ENCODE results near the gene RDX.
"Not testable (repeated sequence)": the region's sequence is repeated elsewhere in the genome, so short reads cannot be mapped to it uniquely, and the experiment has no call there.

The RDX gene

DNA sequence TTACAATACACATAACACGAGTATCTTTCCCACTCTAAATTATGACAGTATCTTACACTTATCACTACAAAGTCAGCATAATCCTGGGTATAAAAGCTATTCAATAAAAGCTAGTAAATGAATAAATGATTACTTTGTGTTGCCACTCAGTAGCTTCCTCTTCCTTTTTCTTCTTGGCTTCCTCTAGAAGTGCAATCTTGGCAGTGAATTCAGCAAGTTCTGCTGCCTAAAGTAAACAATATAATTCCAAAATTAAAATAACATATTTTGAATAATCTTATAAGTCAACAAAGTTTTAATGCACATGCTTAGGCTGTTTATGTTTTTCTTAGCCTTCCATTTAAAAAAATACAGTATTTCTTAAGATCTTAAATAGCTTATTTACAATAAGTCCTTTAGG, 60.4 kb downstream of the RDX start:
- DNase-seq (ENCODE audit: extremely low spot score), result no peak
- ChIA-PET POLR2A (no interaction called here), CTCF (interaction anchor here (0.5 kb wide), 1 partner anchor 752 kb away, joined by 3 read pairs; no protein-coding TSS in a partner anchor)
- TF ChIP-seq FOXM1 (IDR thresholded peaks at IDR 0.05; ENCODE audit: borderline replicate concordance) (no peak), LEF1 (IDR thresholded peaks at IDR 0.05; ENCODE audit: borderline replicate concordance) (no peak), HDGF (IDR thresholded peaks at IDR 0.05; ENCODE audit: borderline replicate concordance) (no peak), FOXA1 (IDR thresholded peaks at IDR 0.05) (no peak), ELF4 (IDR thresholded peaks at IDR 0.05) (no peak), ARNT (IDR thresholded peaks at IDR 0.05) (no peak), SUZ12 (IDR thresholded peaks at IDR 0.05) (no peak), FOXK2 (IDR thresholded peaks at IDR 0.05) (no peak), PKNOX1 (IDR thresholded peaks at IDR 0.05) (no peak)

DNA sequence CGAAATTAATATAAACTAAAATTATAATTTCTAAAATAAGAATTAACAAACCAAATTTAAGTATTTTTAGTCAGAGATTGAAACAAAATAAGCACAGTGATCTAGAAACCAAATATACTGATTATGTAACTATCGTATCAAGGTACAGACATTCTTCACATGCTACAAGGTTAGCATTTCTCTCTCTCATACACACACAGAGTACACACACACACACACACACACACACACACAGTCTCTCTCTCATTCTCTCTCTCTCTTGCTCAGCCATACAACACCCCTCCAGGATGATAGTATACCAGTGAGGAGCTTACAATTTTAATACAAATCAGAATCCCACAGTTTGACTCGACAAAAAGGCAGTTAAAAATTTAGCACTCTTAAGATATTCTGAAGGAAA, 66.0 kb downstream of the RDX start:
- CTCF ChIA-PET, result no interaction called here
- DNase-seq (ENCODE audit: extremely low spot score), result no peak
- TF ChIP-seq SP1 (IDR thresholded peaks at IDR 0.05) (no peak), HDGF (IDR thresholded peaks at IDR 0.05; ENCODE audit: borderline replicate concordance) (no peak), LEF1 (IDR thresholded peaks at IDR 0.05; ENCODE audit: borderline replicate concordance) (no peak), SUZ12 (IDR thresholded peaks at IDR 0.05) (no peak), PKNOX1 (IDR thresholded peaks at IDR 0.05) (no peak), CTBP1 (IDR thresholded peaks at IDR 0.05; ENCODE audit: borderline replicate concordance) (no peak), FOXM1 (IDR thresholded peaks at IDR 0.05; ENCODE audit: borderline replicate concordance) (no peak), ZNF384 (IDR thresholded peaks at IDR 0.05) (no peak), FOXK2 (IDR thresholded peaks at IDR 0.05) (no peak), ARNT (IDR thresholded peaks at IDR 0.05) (no peak), FOXA1 (IDR thresholded peaks at IDR 0.05) (no peak), L3MBTL2 (conservative IDR thresholded peaks at IDR 0.05) (no peak), ELF4 (IDR thresholded peaks at IDR 0.05) (no peak), BHLHE40 (IDR thresholded peaks at IDR 0.05; ENCODE audit: borderline replicate concordance) (no peak), TARDBP (IDR thresholded peaks at IDR 0.05) (no peak), NFRKB (IDR thresholded peaks at IDR 0.05) (no peak)
- POLR2A ChIA-PET, result no interaction called here

- POLR2A ChIA-PET, result no interaction called here
- TF ChIP-seq FOXA1 (IDR thresholded peaks at IDR 0.05), result no peak
- TF ChIP-seq PKNOX1 (IDR thresholded peaks at IDR 0.05), result no peak
- TF ChIP-seq FOXM1 (IDR thresholded peaks at IDR 0.05; ENCODE audit: borderline replicate concordance), result no peak
- TF ChIP-seq ARNT (IDR thresholded peaks at IDR 0.05), result no peak
- no peak for TF ChIP-seq L3MBTL2 (conservative IDR thresholded peaks at IDR 0.05)
- TF ChIP-seq CTBP1 (IDR thresholded peaks at IDR 0.05; ENCODE audit: borderline replicate concordance), result no peak
- no peak for TF ChIP-seq ELF4 (IDR thresholded peaks at IDR 0.05)
- TF ChIP-seq NFRKB (IDR thresholded peaks at IDR 0.05), result no peak
- TF ChIP-seq BHLHE40 (IDR thresholded peaks at IDR 0.05; ENCODE audit: borderline replicate concordance), result no peak
- TF ChIP-seq LEF1 (IDR thresholded peaks at IDR 0.05; ENCODE audit: borderline replicate concordance), result no peak
- TF ChIP-seq SP1 (IDR thresholded peaks at IDR 0.05), result no peak
- TF ChIP-seq HDGF (IDR thresholded peaks at IDR 0.05; ENCODE audit: borderline replicate concordance), result no peak
- no peak for DNase-seq (ENCODE audit: extremely low spot score)
- CTCF ChIA-PET, result no interaction called here
Observed at GRCh38 chr11:110219006-110219785, 77.2 kb downstream of the RDX start.

GRCh38 chr11:110217936-110218335, 78.5 kb downstream of the RDX start:
- ChIA-PET CTCF (no interaction called here), POLR2A (no interaction called here)
- no peak for TF ChIP-seq FOXA1 (IDR thresholded peaks at IDR 0.05)
- TF ChIP-seq FOXM1 (IDR thresholded peaks at IDR 0.05; ENCODE audit: borderline replicate concordance), result no peak
- no peak for TF ChIP-seq ARNT (IDR thresholded peaks at IDR 0.05)
- TF ChIP-seq FOXK2 (IDR thresholded peaks at IDR 0.05), result no peak
- no peak for TF ChIP-seq BHLHE40 (IDR thresholded peaks at IDR 0.05; ENCODE audit: borderline replicate concordance)
- no peak for DNase-seq (ENCODE audit: extremely low spot score)

- CTCF ChIA-PET, result no interaction called here
- TF ChIP-seq ARNT (IDR thresholded peaks at IDR 0.05) (no peak), NFRKB (IDR thresholded peaks at IDR 0.05) (no peak), LEF1 (IDR thresholded peaks at IDR 0.05; ENCODE audit: borderline replicate concordance) (no peak), L3MBTL2 (conservative IDR thresholded peaks at IDR 0.05) (no peak), SP1 (IDR thresholded peaks at IDR 0.05) (no peak), PKNOX1 (IDR thresholded peaks at IDR 0.05) (no peak), BHLHE40 (IDR thresholded peaks at IDR 0.05; ENCODE audit: borderline replicate concordance) (no peak), CTBP1 (IDR thresholded peaks at IDR 0.05; ENCODE audit: borderline replicate concordance) (no peak), FOXA1 (IDR thresholded peaks at IDR 0.05) (no peak), FOXK2 (IDR thresholded peaks at IDR 0.05) (no peak), SUZ12 (IDR thresholded peaks at IDR 0.05) (no peak)
- POLR2A ChIA-PET, result no interaction called here
- DNase-seq (ENCODE audit: extremely low spot score), result no peak
Observed at GRCh38 chr11:110217223-110217877, 79.1 kb downstream of the RDX start.

GRCh38 chr11:110209313-110209694, 87.1 kb downstream of the RDX start:
- ChIA-PET CTCF (interaction anchor here (0.7 to 1.3 kb wide), 4 partner anchors 13 to 265 kb away, joined by 3 to 5 read pairs (median 4); partner anchors contain the start of gene FDX1), POLR2A (interaction anchor here (1.2 kb wide), 1 partner anchor 168 kb away, joined by 3 read pairs; no protein-coding TSS in a partner anchor)
- not testable (repeated sequence) for DNase-seq (ENCODE audit: extremely low spot score)

GRCh38 chr11:110208678-110209312, 87.6 kb downstream of the RDX start:
- ChIA-PET POLR2A (interaction anchor here (1.2 kb wide), 1 partner anchor 168 kb away, joined by 3 read pairs; no protein-coding TSS in a partner anchor), CTCF (interaction anchor here (0.7 to 1.3 kb wide), 4 partner anchors 13 to 265 kb away, joined by 3 to 5 read pairs (median 4); partner anchors contain the start of gene FDX1)
- not testable (repeated sequence) for DNase-seq (ENCODE audit: extremely low spot score)
